Loucy (cell line): ENCODE measurements around the gene MAP1LC3C.

Source experiments
- H2AFZ ChIP-seq: fragments of 200-600 bp; sonication (generic); 2 replicates; pipeline ENCODE4 v1.6.0; 2016; ENCODE audit warnings: antibody characterized with exemption, mild to moderate bottlenecking, low read length, moderate library complexity
- H3F3A ChIP-seq: fragments of 200-600 bp; 2 replicates; pipeline ENCODE4 v1.6.0; 2016; ENCODE audit warnings: antibody characterized with exemption, low read depth, mild to moderate bottlenecking
- H3K27me3 ChIP-seq: fragments of 200-600 bp; sonication (generic); 2 replicates; pipeline ENCODE4 v1.6.1; 2014; ENCODE audit warnings: low read length, mild to moderate bottlenecking; ENCODE audit not compliant: insufficient read depth, poor library complexity, severe bottlenecking
- H3K36me3 ChIP-seq: fragments of 200-600 bp; sonication (generic); 2 replicates; pipeline ENCODE4 v1.6.1; 2016; ENCODE audit warnings: low read length; ENCODE audit not compliant: insufficient read depth
- H3K4me1 ChIP-seq: fragments of 200-600 bp; sonication (generic); 2 replicates; pipeline ENCODE4 v1.5.1; 2014; ENCODE audit warnings: low read length, mild to moderate bottlenecking; ENCODE audit not compliant: insufficient read depth, poor library complexity, severe bottlenecking
- H3K4me2 ChIP-seq: fragments of 200-600 bp; sonication (generic); 2 replicates; pipeline ENCODE4 v1.6.0; 2014; ENCODE audit warnings: antibody characterized with exemption, low read length, low read depth, mild to moderate bottlenecking; ENCODE audit not compliant: poor library complexity, severe bottlenecking
- H3K4me3 ChIP-seq: fragments of 200-600 bp; sonication (generic); 2 replicates; pipeline ENCODE4 v1.5.1; 2014; ENCODE audit warnings: low read length, mild to moderate bottlenecking, mixed read lengths; ENCODE audit not compliant: poor library complexity, severe bottlenecking
- H3K79me2 ChIP-seq: fragments of 200-600 bp; sonication (generic); 2 replicates; pipeline ENCODE4 v1.6.1; 2014; ENCODE audit warnings: low read length; ENCODE audit not compliant: insufficient read depth
- H3K9ac ChIP-seq: fragments of 200-600 bp; sonication (generic); 2 replicates; pipeline ENCODE4 v1.6.0; 2014; ENCODE audit warnings: mild to moderate bottlenecking, low read depth, low read length, moderate library complexity; ENCODE audit not compliant: poor library complexity, severe bottlenecking
- H3K9me2 ChIP-seq: fragments of 200-600 bp; sonication (generic); replicated peaks from 2 replicates; pipeline ENCODE4 v1.6.1; 2016; ENCODE audit warnings: low read depth, low read length, mixed read lengths
- H3K9me3 ChIP-seq: fragments of 200-600 bp; sonication (generic); 2 replicates; pipeline ENCODE4 v1.6.1; 2014; ENCODE audit warnings: mild to moderate bottlenecking, antibody characterized with exemption, low read length, low read depth; ENCODE audit not compliant: insufficient read depth
- H4K20me1 ChIP-seq: fragments of 200-600 bp; sonication (generic); 2 replicates; pipeline ENCODE4 v1.6.0; 2014; ENCODE audit warnings: antibody characterized with exemption, low read length, mild to moderate bottlenecking; ENCODE audit not compliant: insufficient read depth, poor library complexity, severe bottlenecking
- CTCF ChIP-seq: fragments of 200-600 bp; sonication (generic); conservative IDR thresholded peaks from 2 replicates; pipeline ENCODE4 v1.5.1; 2014; ENCODE audit warnings: mild to moderate bottlenecking, antibody characterized with exemption, low read length
- EZH2phosphoT487 ChIP-seq: fragments of 200-600 bp; IDR thresholded peaks from 2 replicates; pipeline ENCODE4 v1.6.1; 2018; ENCODE audit warnings: antibody characterized with exemption, mild to moderate bottlenecking, moderate library complexity, borderline replicate concordance

The MAP1LC3C gene

GRCh38 chr1:242033447-242033846 is 34.5 kb upstream of the MAP1LC3C start:
- no peaks in the 10 kb centered on the region for H3F3A ChIP-seq
- no peaks in the 10 kb centered on the region for H3K79me2 ChIP-seq
- H3K36me3 ChIP-seq = no peaks in the 10 kb centered on the region
- H3K9ac ChIP-seq = no peak overlapping the region
- H3K27me3 ChIP-seq = no peaks in the 10 kb centered on the region
- H2AFZ ChIP-seq = no peak overlapping the region
- H3K4me2 ChIP-seq = no peak overlapping the region
- no peaks in the 10 kb centered on the region for H3K4me1 ChIP-seq
- no peaks in the 10 kb centered on the region for H3K9me2 ChIP-seq
- no peaks in the 10 kb centered on the region for H3K9me3 ChIP-seq
- no peaks in the 10 kb centered on the region for H4K20me1 ChIP-seq
- no peak overlapping the region for H3K4me3 ChIP-seq
- no peak for TF ChIP-seq CTCF
- no peak for TF ChIP-seq EZH2phosphoT487

- Histone ChIP-seq H3K9me2 (no peaks in the 10 kb centered on the region), H2AFZ (no peak overlapping the region), H3K36me3 (no peaks in the 10 kb centered on the region), H3K27me3 (no peaks in the 10 kb centered on the region), H3K79me2 (no peaks in the 10 kb centered on the region), H3K4me3 (no peak overlapping the region), H3K9me3 (no peaks in the 10 kb centered on the region), H4K20me1 (no peaks in the 10 kb centered on the region), H3K4me2 (no peak overlapping the region), H3K9ac (no peak overlapping the region), H3F3A (no peaks in the 10 kb centered on the region), H3K4me1 (no peaks in the 10 kb centered on the region)
- TF ChIP-seq EZH2phosphoT487 = no peak
- TF ChIP-seq CTCF = no peak
These were observed 31.2 kb upstream of the MAP1LC3C start for GRCh38 chr1:242030071-242030470.

- Histone ChIP-seq H2AFZ (no peak overlapping the region), H3K4me1 (no peaks in the 10 kb centered on the region), H3F3A (no peaks in the 10 kb centered on the region), H3K36me3 (no peaks in the 10 kb centered on the region), H3K4me3 (no peak overlapping the region), H3K9me3 (no peaks in the 10 kb centered on the region), H4K20me1 (no peaks in the 10 kb centered on the region), H3K4me2 (no peak overlapping the region), H3K9ac (no peak overlapping the region), H3K79me2 (no peaks in the 10 kb centered on the region), H3K9me2 (no peaks in the 10 kb centered on the region), H3K27me3 (no peaks in the 10 kb centered on the region)
- no peak for TF ChIP-seq CTCF
- TF ChIP-seq EZH2phosphoT487 = no peak
These were observed 26.8 kb upstream of the MAP1LC3C start for GRCh38 chr1:242025681-242026080.
